ENCODE results near the gene KRT79. TPM values are rescaled to one million over a fixed set of nuclear protein-coding genes. Genes with fewer than 3 reads are reported as not detected.

Gene KRT79
- total RNA-seq, 1 donor from 2014 or later: not detected

DNA sequence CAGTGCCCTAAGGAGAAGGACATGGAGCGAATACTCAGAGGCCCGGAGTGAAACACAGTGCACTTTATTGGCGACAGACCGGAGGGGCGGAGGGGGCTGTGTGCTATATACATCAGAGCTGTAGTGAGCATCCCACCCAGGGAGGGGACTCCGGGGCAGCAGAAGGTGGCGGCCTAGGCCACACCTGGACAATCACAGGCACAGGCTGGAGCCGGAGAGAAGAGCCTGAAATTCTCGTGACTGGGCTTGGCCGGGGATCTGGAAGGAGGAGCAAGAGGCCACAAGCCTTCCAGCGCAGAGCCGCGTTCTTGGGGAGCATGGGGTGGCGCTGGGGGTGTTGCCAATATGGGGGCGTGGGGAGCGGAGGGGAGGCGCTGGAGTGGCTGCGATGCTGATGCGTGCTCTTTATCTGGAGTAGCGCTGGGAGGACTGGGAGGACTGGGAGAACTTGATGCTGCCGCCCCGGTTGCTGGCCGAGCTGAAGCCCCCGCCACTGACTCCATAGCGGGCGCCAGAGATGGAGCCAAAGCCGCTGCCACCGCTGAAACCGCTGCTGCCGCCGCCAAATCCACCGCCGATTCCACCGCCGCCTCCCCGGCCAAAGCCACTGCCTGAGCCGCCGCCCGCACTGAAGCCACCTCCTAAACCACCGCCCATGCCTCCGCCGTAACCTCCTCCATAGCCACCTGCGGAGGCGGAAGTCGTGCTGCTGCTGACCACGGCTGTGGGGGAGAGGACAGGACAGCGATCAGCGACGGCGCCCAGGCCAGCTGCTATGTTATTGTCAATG is 44.3 kb downstream of the KRT79 start:
- peaks cover 10% of the 10 kb centered on the region for H3K27me3 Mint-ChIP-seq (ENCODE audit: low read depth)
- no peak overlapping the region for H3K4me3 Mint-ChIP-seq
- no peaks in the 10 kb centered on the region for H3K36me3 Mint-ChIP-seq (ENCODE audit: low read depth)
- TF ChIP-seq, protein P1, sequence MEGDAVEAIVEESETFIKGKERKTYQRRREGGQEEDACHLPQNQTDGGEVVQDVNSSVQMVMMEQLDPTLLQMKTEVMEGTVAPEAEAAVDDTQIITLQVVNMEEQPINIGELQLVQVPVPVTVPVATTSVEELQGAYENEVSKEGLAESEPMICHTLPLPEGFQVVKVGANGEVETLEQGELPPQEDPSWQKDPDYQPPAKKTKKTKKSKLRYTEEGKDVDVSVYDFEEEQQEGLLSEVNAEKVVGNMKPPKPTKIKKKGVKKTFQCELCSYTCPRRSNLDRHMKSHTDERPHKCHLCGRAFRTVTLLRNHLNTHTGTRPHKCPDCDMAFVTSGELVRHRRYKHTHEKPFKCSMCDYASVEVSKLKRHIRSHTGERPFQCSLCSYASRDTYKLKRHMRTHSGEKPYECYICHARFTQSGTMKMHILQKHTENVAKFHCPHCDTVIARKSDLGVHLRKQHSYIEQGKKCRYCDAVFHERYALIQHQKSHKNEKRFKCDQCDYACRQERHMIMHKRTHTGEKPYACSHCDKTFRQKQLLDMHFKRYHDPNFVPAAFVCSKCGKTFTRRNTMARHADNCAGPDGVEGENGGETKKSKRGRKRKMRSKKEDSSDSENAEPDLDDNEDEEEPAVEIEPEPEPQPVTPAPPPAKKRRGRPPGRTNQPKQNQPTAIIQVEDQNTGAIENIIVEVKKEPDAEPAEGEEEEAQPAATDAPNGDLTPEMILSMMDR (conservative IDR thresholded peaks at IDR 0.05): no peak
- no peak overlapping the region for H3K27ac Mint-ChIP-seq (ENCODE audit: unreplicated experiment)
- no peaks in the 10 kb centered on the region for H3K9me3 Mint-ChIP-seq
- no peaks in the 10 kb centered on the region for H3K4me1 Mint-ChIP-seq
- no peak for DNase-seq (ENCODE audit: low read depth, low spot score)

DNA sequence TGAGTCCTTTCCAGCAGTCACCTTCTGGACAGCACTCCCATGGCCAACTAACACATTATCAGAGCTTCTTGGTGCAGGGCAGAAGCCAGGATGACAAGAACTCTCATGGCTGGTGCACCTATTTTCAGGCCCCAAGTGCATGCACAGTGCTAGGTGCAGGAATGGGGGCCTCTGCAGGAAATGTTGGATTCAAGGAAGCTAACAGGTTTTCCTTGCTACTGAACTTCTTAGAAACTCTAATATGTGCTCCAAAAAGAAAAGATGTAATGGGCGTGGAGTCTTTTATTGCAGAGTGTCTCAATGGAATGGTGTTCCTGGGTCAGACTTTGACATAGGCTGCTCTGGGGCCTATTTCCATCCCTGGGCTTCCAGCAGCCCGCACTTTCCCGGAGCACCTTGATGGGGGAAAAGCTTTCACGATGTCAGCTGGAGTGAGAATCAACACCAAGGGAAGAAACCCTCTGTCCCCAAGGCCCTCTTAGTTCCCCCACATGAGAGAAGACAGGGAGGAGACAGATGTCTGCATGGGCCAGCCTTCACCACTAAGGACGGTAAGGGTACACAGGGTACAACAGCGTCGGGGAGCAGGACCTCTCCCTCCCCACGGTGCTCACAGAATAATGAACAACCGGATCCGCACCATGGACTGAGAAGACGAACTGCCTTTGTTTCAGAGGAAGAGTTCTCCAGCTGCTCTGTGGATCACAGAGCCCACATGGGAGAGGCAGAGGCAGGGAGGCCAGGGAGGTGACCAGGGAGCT is 45.1 kb downstream of the KRT79 start:
- TF ChIP-seq, protein P1 (conservative IDR thresholded peaks at IDR 0.05): no peak
- no peaks in the 10 kb centered on the region for H3K36me3 Mint-ChIP-seq (ENCODE audit: low read depth)
- no peaks in the 10 kb centered on the region for H3K9me3 Mint-ChIP-seq
- no peak for DNase-seq (ENCODE audit: low read depth, low spot score)
- H3K27ac Mint-ChIP-seq (ENCODE audit: unreplicated experiment): no peak overlapping the region
- H3K27me3 Mint-ChIP-seq (ENCODE audit: low read depth): peaks cover 11% of the 10 kb centered on the region
- no peak overlapping the region for H3K4me3 Mint-ChIP-seq
- no peaks in the 10 kb centered on the region for H3K4me1 Mint-ChIP-seq

DNA sequence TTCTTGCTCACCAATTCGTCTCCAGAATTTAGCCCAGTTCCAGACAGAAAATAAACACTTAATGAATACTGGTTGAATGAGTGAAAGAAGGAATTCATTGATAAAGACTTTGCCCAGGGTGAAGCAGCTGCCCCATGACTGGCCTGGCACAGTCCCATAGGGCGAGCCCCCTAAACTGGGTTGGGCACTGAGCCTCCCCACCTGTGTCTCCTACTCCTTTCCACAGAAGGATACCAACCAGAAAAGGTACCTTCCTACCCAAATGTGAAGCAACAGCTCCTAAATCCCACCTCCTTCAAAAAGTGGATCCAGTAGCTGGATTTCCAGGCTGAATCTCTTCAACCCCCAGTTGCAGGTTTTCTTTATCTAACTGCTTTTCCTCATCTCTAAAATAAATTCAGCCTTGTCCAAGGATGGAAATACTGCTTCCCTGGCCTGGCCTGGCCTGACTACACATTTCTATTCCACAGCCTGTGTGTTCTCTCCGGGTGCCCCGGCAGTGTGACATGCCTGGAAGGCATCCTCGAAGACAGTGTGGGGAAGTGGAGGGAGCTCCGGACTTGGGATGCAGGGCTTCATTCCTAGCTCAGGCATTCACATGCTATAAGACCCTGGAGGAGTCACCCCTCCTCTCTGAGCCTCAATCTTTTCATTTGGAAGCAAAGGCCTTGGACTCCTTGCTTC is 45.8 kb downstream of the KRT79 start:
- Mint-ChIP-seq H3K9me3 (no peaks in the 10 kb centered on the region), H3K4me1 (no peaks in the 10 kb centered on the region), H3K27me3 (ENCODE audit: low read depth) (peaks cover 14% of the 10 kb centered on the region), H3K27ac (ENCODE audit: unreplicated experiment) (no peak overlapping the region), H3K36me3 (ENCODE audit: low read depth) (no peaks in the 10 kb centered on the region), H3K4me3 (no peak overlapping the region)
- DNase-seq (ENCODE audit: low read depth, low spot score): no peak
- TF ChIP-seq, protein P1 (conservative IDR thresholded peaks at IDR 0.05): no peak

DNA sequence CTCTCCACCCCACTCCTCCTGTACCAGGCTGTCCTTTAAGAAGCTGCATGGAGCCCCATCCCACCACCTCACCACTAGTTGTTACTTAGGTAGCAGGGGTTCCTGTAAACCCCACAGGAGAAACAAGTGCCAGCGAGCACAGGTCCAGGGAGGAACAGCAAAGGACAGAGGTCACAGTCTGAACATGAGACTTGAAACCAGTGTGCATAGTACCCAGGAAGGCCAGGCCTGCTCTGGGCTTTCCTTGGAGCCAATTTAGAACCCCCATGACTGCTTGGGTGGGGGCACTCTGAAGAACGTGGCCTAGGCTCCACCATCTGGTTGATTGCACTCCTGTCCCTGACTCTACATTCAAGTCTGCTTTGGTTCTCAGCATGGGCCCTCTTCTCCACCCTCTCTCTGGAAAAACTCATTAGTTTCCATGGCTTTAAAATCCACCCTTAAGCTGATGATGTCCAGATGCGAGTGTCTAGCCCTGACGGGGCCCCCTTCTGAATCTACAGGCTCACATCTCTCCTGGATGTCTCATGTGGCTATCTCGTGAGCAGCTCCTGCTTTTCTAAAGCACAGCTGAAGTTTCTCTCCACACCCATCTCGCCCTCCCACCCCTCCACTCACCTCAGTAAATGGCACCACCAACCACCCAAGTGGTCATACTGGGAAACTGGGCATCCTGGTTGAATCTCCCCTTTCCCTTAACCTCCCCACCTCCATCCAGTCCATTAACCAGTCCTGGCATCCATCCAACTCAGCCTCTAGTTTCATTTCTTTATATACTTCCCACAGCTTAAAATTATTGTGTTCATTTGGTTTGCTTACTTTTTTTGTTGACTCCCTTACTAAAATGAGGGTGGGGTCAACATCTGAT is 46.6 kb downstream of the KRT79 start:
- Mint-ChIP-seq H3K27me3 (ENCODE audit: low read depth) (peaks cover 15% of the 10 kb centered on the region), H3K4me1 (no peaks in the 10 kb centered on the region), H3K9me3 (no peaks in the 10 kb centered on the region), H3K36me3 (ENCODE audit: low read depth) (no peaks in the 10 kb centered on the region), H3K4me3 (no peak overlapping the region), H3K27ac (ENCODE audit: unreplicated experiment) (no peak overlapping the region)
- TF ChIP-seq, protein P1 (conservative IDR thresholded peaks at IDR 0.05): no peak
- no peak for DNase-seq (ENCODE audit: low read depth, low spot score)

DNA sequence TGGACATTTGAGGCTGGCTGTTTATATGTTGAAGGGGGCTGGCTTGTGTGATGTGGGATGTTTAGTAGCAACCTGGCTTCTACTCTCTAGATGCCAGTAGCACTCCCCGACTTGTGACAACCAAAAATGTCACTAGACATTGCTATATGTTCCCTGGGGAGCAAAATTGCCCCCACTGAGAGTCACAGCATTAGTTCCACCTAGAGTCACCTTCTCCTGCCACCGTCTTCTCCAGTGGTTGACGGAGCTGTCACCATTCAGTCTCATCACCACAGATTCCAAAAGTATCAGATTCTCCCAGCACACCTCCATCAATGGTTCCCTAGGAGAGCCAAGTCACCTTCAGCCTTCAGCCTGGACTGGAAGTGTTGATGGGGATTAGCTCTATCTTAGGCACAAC is 49.2 kb downstream of the KRT79 start:
- Mint-ChIP-seq H3K27me3 (ENCODE audit: low read depth) (peaks cover 34% of the 10 kb centered on the region), H3K27ac (ENCODE audit: unreplicated experiment) (no peak overlapping the region), H3K4me1 (no peaks in the 10 kb centered on the region), H3K9me3 (no peaks in the 10 kb centered on the region), H3K36me3 (ENCODE audit: low read depth) (no peaks in the 10 kb centered on the region), H3K4me3 (no peak overlapping the region)
- no peak for DNase-seq (ENCODE audit: low read depth, low spot score)
- TF ChIP-seq, protein P1 (conservative IDR thresholded peaks at IDR 0.05): no peak
